Astrocyte (in vitro differentiated cells and primary cell): ENCODE data around the gene RPAP3. TPM values are rescaled to one million over a fixed set of nuclear protein-coding genes. Genes with fewer than 3 reads are reported as not detected.

Experiments
- DNase-seq: peaks from one replicate; pipeline ENCODE4 v3.0.0-alpha.2; 2010; ENCODE audit warnings: low read depth
- FAIRE-seq: peaks from 2 replicates; lab custom pipeline; 2011; peaks lifted over from hg19 to GRCh38; lab: Jason Lieb, UNC
- H2AFZ ChIP-seq: 2 replicates; pipeline ENCODE4 v1.6.0; 2012; ENCODE audit warnings: low read depth, low read length, inconsistent platforms
- H3K27ac ChIP-seq: 2 replicates; pipeline ENCODE4 v1.5.1; 2011; ENCODE audit warnings: low read depth, low read length, inconsistent platforms
- H3K27me3 ChIP-seq: 2 replicates; pipeline ENCODE4 v1.6.0; 2011; ENCODE audit warnings: low read length, inconsistent platforms; ENCODE audit not compliant: insufficient read depth
- H3K36me3 ChIP-seq: 2 replicates; pipeline ENCODE4 v1.5.1; 2011; ENCODE audit warnings: low read length, inconsistent platforms; ENCODE audit not compliant: insufficient read depth
- H3K4me1 ChIP-seq: 2 replicates; pipeline ENCODE4 v1.5.1; 2011; ENCODE audit warnings: low read length, inconsistent platforms; ENCODE audit not compliant: insufficient read depth
- H3K4me2 ChIP-seq: 2 replicates; pipeline ENCODE4 v1.6.0; 2012; ENCODE audit warnings: low read length, inconsistent platforms
- H3K4me3 ChIP-seq: 2 replicates; pipeline ENCODE4 v1.5.1; 2011; ENCODE audit warnings: low read depth, mild to moderate bottlenecking, low read length, inconsistent platforms; ENCODE audit not compliant: insufficient read depth
- H3K79me2 ChIP-seq: 2 replicates; pipeline ENCODE4 v1.6.0; 2012; ENCODE audit warnings: mild to moderate bottlenecking, low read length, inconsistent platforms; ENCODE audit not compliant: insufficient read depth
- H3K9ac ChIP-seq: 2 replicates; pipeline ENCODE4 v1.6.0; 2012; ENCODE audit warnings: mild to moderate bottlenecking, low read length, inconsistent platforms
- H3K9me3 ChIP-seq: 2 replicates; pipeline ENCODE4 v1.5.1; 2012; ENCODE audit warnings: low read depth, mild to moderate bottlenecking, low read length, inconsistent platforms; ENCODE audit not compliant: insufficient read depth
- H4K20me1 ChIP-seq: 2 replicates; pipeline ENCODE4 v1.6.0; 2012; ENCODE audit warnings: low read length, inconsistent platforms; ENCODE audit not compliant: insufficient read depth
- H3K27ac Mint-ChIP-seq: one replicate; pipeline ENCODE4 v1.8.0; 2021; ENCODE audit warnings: mild to moderate bottlenecking, mixed read lengths; ENCODE audit not compliant: unreplicated experiment
- H3K27me3 Mint-ChIP-seq: one replicate; pipeline ENCODE4 v1.8.0; 2021; ENCODE audit warnings: low read depth, mixed read lengths; ENCODE audit not compliant: unreplicated experiment
- H3K36me3 Mint-ChIP-seq: one replicate; pipeline ENCODE4 v1.8.0; 2021; ENCODE audit warnings: low read depth, mixed read lengths; ENCODE audit not compliant: unreplicated experiment
- H3K4me1 Mint-ChIP-seq: one replicate; pipeline ENCODE4 v1.8.0; 2021; ENCODE audit warnings: low read depth, mixed read lengths; ENCODE audit not compliant: unreplicated experiment
- H3K4me3 Mint-ChIP-seq: one replicate; pipeline ENCODE4 v1.8.0; 2021; ENCODE audit warnings: mild to moderate bottlenecking, moderate library complexity, mixed read lengths; ENCODE audit not compliant: unreplicated experiment
- H3K9me3 Mint-ChIP-seq: one replicate; pipeline ENCODE4 v1.8.0; 2021; ENCODE audit warnings: mild to moderate bottlenecking, mixed read lengths; ENCODE audit not compliant: unreplicated experiment
- CTCF ChIP-seq: IDR thresholded peaks from 2 replicates; pipeline ENCODE4 v1.5.1; 2011; ENCODE audit warnings: low read depth, mild to moderate bottlenecking, inconsistent platforms, low read length, moderate library complexity; ENCODE audit not compliant: insufficient read depth
- EZH2 ChIP-seq: IDR thresholded peaks from 2 replicates; pipeline ENCODE4 v1.6.1; 2012; ENCODE audit warnings: mild to moderate bottlenecking, low read length, inconsistent platforms; ENCODE audit not compliant: insufficient read depth
- total RNA-seq: library from RNA; stranded (reverse); gene quantifications from 2 replicates; pipeline ENCODE4 v1.2.1, GENCODE V29; 2021

Gene RPAP3
- total RNA-seq, 1 donor from 2014 or later, result 39.2 TPM

GRCh38 chr12:47715877-47716548, 10.2 kb upstream of the RPAP3 start:
- Histone ChIP-seq H3K4me1 (peaks cover 21% of the 10 kb centered on the region), H3K27ac (no peak overlapping the region), H3K27me3 (no peaks in the 10 kb centered on the region), H3K36me3 (no peaks in the 10 kb centered on the region), H3K9ac (peak overlapping the region; percentile 19), H3K79me2 (no peaks in the 10 kb centered on the region), H4K20me1 (peaks cover 6% of the 10 kb centered on the region), H2AFZ (no peak overlapping the region), H3K9me3 (no peaks in the 10 kb centered on the region), H3K4me2 (peak overlapping the region; percentile 78), H3K4me3 (no peak overlapping the region)
- DNase-seq, result no peak
- Mint-ChIP-seq H3K9me3 (no peaks in the 10 kb centered on the region), H3K36me3 (no peaks in the 10 kb centered on the region), H3K4me1 (peaks cover 8% of the 10 kb centered on the region), H3K27ac (no peak overlapping the region), H3K4me3 (no peak overlapping the region), H3K27me3 (peaks cover 28% of the 10 kb centered on the region)
- no peak for TF ChIP-seq CTCF
- no peak for TF ChIP-seq EZH2
- FAIRE-seq, result no peak

- Mint-ChIP-seq H3K4me1 (peaks cover 8% of the 10 kb centered on the region), H3K27me3 (peaks cover 22% of the 10 kb centered on the region), H3K4me3 (no peak overlapping the region), H3K36me3 (no peaks in the 10 kb centered on the region), H3K9me3 (no peaks in the 10 kb centered on the region), H3K27ac (no peak overlapping the region)
- Histone ChIP-seq H3K79me2 (no peaks in the 10 kb centered on the region), H4K20me1 (peaks cover 6% of the 10 kb centered on the region), H3K9me3 (no peaks in the 10 kb centered on the region), H2AFZ (no peak overlapping the region), H3K36me3 (no peaks in the 10 kb centered on the region), H3K4me3 (no peak overlapping the region), H3K4me2 (peak overlapping the region; percentile 78), H3K4me1 (peaks cover 21% of the 10 kb centered on the region), H3K27me3 (no peaks in the 10 kb centered on the region), H3K9ac (peak overlapping the region; percentile 19), H3K27ac (no peak overlapping the region)
- DNase-seq (peak; percentile 65), FAIRE-seq (no peak)
- TF ChIP-seq EZH2, result no peak
- peak; percentile 73 for TF ChIP-seq CTCF
Measured at GRCh38 chr12:47715393-47715876, 9.6 kb upstream of the RPAP3 start.

GRCh38 chr12:47714826-47715386, 9.1 kb upstream of the RPAP3 start:
- no peak overlapping the region for H3K4me3 ChIP-seq
- Mint-ChIP-seq H3K27me3 (peaks cover 22% of the 10 kb centered on the region), H3K27ac (no peak overlapping the region), H3K4me3 (no peak overlapping the region), H3K36me3 (no peaks in the 10 kb centered on the region), H3K9me3 (no peaks in the 10 kb centered on the region), H3K4me1 (peaks cover 8% of the 10 kb centered on the region)
- H2AFZ ChIP-seq, result no peak overlapping the region
- TF ChIP-seq EZH2 (no peak), CTCF (no peak)
- no peaks in the 10 kb centered on the region for H3K9me3 ChIP-seq
- no peaks in the 10 kb centered on the region for H3K79me2 ChIP-seq
- peaks cover 21% of the 10 kb centered on the region for H3K4me1 ChIP-seq
- H3K4me2 ChIP-seq, result peak overlapping the region; percentile 78
- H3K27ac ChIP-seq, result no peak overlapping the region
- no peaks in the 10 kb centered on the region for H3K36me3 ChIP-seq
- peaks cover 6% of the 10 kb centered on the region for H4K20me1 ChIP-seq
- no peaks in the 10 kb centered on the region for H3K27me3 ChIP-seq
- H3K9ac ChIP-seq, result no peak overlapping the region
- FAIRE-seq, result no peak
- DNase-seq, result no peak
